ENCODE measurements around the gene EPHX1. TPM values are rescaled to one million over a fixed set of nuclear protein-coding genes. Genes with fewer than 3 reads are reported as not detected.
"Not testable (repeated sequence)": the region's sequence is repeated elsewhere in the genome, so short reads cannot be mapped to it uniquely, and the experiment has no call there.

Gene EPHX1
- polyA plus RNA-seq, 4 donors, result 7.6 to 39.1 (median 16.7) TPM

DNA sequence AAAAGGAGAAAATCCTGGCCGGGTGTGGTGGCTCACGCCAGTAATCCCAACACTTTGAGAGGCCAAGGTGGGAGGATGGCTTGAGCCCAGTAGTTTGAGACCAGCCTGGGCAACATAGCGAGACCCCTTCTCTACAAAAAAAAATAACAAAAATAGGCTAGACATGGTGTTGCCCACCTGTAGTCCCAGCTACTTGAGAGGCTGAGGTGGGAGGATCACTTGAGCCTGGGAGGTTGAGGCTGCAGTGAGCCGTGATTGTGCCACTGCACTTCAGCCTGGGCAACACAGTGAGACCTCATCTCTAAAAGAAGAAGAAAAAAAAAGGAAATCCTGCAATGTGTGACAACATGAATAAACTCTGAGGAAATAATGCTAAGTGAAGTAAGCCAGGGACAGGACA, 26.4 kb downstream of the EPHX1 start:
- H3K27ac ChIP-seq (ENCODE audit: low read depth in 1 of 3, low read length in 2 of 3); H3K4me3 ChIP-seq (ENCODE audit: low read depth in 1 of 3, low read length in 3 of 3); FAIRE-seq; H3K4me1 ChIP-seq (ENCODE audit: control insufficient read depth in 3 of 3, insufficient read depth in 2 of 3, low read depth in 1 of 3, low read length in 2 of 3); H3K27me3 ChIP-seq (ENCODE audit: control insufficient read depth in 3 of 3, insufficient read depth in 3 of 3, low read length in 3 of 3); H3K9me3 ChIP-seq (ENCODE audit: control insufficient read depth in 2 of 2, insufficient read depth in 1 of 2, low read depth in 1 of 2, low read length in 1 of 2); DNase-seq: not testable (repeated sequence)
- 91 to 97% (median 95%) methylated on average over 4 of the region's 4 CpGs for WGBS, 3 donors
- peaks cover 0 to 58% (median 8%) of the 10 kb centered on the region in 3 donors for H3K36me3 ChIP-seq (ENCODE audit: control insufficient read depth in 3 of 3, insufficient read depth in 2 of 3, low read depth in 1 of 3, low read length in 3 of 3)

DNA sequence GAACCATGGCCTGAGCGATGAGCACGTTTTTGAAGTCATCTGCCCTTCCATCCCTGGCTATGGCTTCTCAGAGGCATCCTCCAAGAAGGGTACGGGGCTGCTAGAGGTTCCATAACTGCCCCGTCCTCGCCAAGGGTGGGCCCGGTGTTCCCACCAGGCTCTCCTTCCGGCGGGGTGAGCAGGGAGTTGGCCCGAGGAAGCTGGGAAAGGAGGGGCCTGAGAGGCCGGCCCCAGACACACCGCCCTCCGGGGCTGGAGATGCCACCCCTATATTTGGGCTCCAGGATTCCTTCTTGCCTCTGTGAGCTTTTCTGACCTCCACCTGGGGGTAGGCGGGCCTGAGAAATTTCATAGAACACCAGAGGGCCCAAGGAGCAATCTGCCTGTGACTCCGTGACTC, 28.9 kb downstream of the EPHX1 start:
- no peak overlapping the region for H3K27ac ChIP-seq (ENCODE audit: low read depth in 1 of 3, low read length in 2 of 3)
- DNase-seq (no peak), FAIRE-seq (no peak)
- H3K36me3 ChIP-seq (ENCODE audit: control insufficient read depth in 3 of 3, insufficient read depth in 2 of 3, low read depth in 1 of 3, low read length in 3 of 3), result peaks cover 0 to 60% (median 6%) of the 10 kb centered on the region in 3 donors
- H3K4me1 ChIP-seq (ENCODE audit: control insufficient read depth in 3 of 3, insufficient read depth in 2 of 3, low read depth in 1 of 3, low read length in 2 of 3), result no peaks in the 10 kb centered on the region
- H3K4me3 ChIP-seq (ENCODE audit: low read depth in 1 of 3, low read length in 3 of 3), result no peak overlapping the region
- 87 to 91% (median 87%) methylated on average over 14 of the region's 14 CpGs for WGBS, 3 donors
- no peaks in the 10 kb centered on the region for H3K9me3 ChIP-seq (ENCODE audit: control insufficient read depth in 2 of 2, insufficient read depth in 1 of 2, low read depth in 1 of 2, low read length in 1 of 2)
- H3K27me3 ChIP-seq (ENCODE audit: control insufficient read depth in 3 of 3, insufficient read depth in 3 of 3, low read length in 3 of 3), result no peaks in the 10 kb centered on the region

- Histone ChIP-seq H3K36me3 (ENCODE audit: control insufficient read depth in 3 of 3, insufficient read depth in 2 of 3, low read depth in 1 of 3, low read length in 3 of 3) (peaks cover 0 to 68% (median 6%) of the 10 kb centered on the region in 3 donors), H3K9me3 (ENCODE audit: control insufficient read depth in 2 of 2, insufficient read depth in 1 of 2, low read depth in 1 of 2, low read length in 1 of 2) (no peaks in the 10 kb centered on the region), H3K4me1 (ENCODE audit: control insufficient read depth in 3 of 3, insufficient read depth in 2 of 3, low read depth in 1 of 3, low read length in 2 of 3) (no peaks in the 10 kb centered on the region), H3K27me3 (ENCODE audit: control insufficient read depth in 3 of 3, insufficient read depth in 3 of 3, low read length in 3 of 3) (no peaks in the 10 kb centered on the region), H3K4me3 (ENCODE audit: low read depth in 1 of 3, low read length in 3 of 3) (no peak overlapping the region), H3K27ac (ENCODE audit: low read depth in 1 of 3, low read length in 2 of 3) (no peak overlapping the region)
- FAIRE-seq, result no peak
- 90 to 94% (median 93%) methylated on average over 1 of the region's 1 CpG for WGBS, 3 donors
- DNase-seq, result no peak
These were observed 30.3 kb downstream of the EPHX1 start for GRCh38 chr1:225840223-225840610.

GRCh38 chr1:225840713-225841112, 30.8 kb downstream of the EPHX1 start:
- Histone ChIP-seq H3K4me3 (ENCODE audit: low read depth in 1 of 3, low read length in 3 of 3) (no peak overlapping the region), H3K4me1 (ENCODE audit: control insufficient read depth in 3 of 3, insufficient read depth in 2 of 3, low read depth in 1 of 3, low read length in 2 of 3) (no peaks in the 10 kb centered on the region), H3K9me3 (ENCODE audit: control insufficient read depth in 2 of 2, insufficient read depth in 1 of 2, low read depth in 1 of 2, low read length in 1 of 2) (no peaks in the 10 kb centered on the region), H3K36me3 (ENCODE audit: control insufficient read depth in 3 of 3, insufficient read depth in 2 of 3, low read depth in 1 of 3, low read length in 3 of 3) (peaks cover 0 to 70% (median 6%) of the 10 kb centered on the region in 3 donors), H3K27ac (ENCODE audit: low read depth in 1 of 3, low read length in 2 of 3) (no peak overlapping the region), H3K27me3 (ENCODE audit: control insufficient read depth in 3 of 3, insufficient read depth in 3 of 3, low read length in 3 of 3) (no peaks in the 10 kb centered on the region)
- WGBS, 3 donors, result 86 to 89% (median 88%) methylated on average over 4 of the region's 4 CpGs
- DNase-seq (no peak), FAIRE-seq (no peak)

GRCh38 chr1:225842074-225842473, 32.1 kb downstream of the EPHX1 start:
- Histone ChIP-seq H3K4me1 (ENCODE audit: control insufficient read depth in 3 of 3, insufficient read depth in 2 of 3, low read depth in 1 of 3, low read length in 2 of 3) (peaks cover 0 to under 1% (median 0%) of the 10 kb centered on the region in 3 donors), H3K4me3 (ENCODE audit: low read depth in 1 of 3, low read length in 3 of 3) (no peak overlapping the region), H3K36me3 (ENCODE audit: control insufficient read depth in 3 of 3, insufficient read depth in 2 of 3, low read depth in 1 of 3, low read length in 3 of 3) (peaks cover 0 to 76% (median 6%) of the 10 kb centered on the region in 3 donors), H3K9me3 (ENCODE audit: control insufficient read depth in 2 of 2, insufficient read depth in 1 of 2, low read depth in 1 of 2, low read length in 1 of 2) (no peaks in the 10 kb centered on the region), H3K27ac (ENCODE audit: low read depth in 1 of 3, low read length in 2 of 3) (no peak overlapping the region), H3K27me3 (ENCODE audit: control insufficient read depth in 3 of 3, insufficient read depth in 3 of 3, low read length in 3 of 3) (no peaks in the 10 kb centered on the region)
- WGBS, 3 donors, result 69 to 74% (median 71%) methylated on average over 12 of the region's 12 CpGs
- FAIRE-seq (no peak), DNase-seq (no peak)

DNA sequence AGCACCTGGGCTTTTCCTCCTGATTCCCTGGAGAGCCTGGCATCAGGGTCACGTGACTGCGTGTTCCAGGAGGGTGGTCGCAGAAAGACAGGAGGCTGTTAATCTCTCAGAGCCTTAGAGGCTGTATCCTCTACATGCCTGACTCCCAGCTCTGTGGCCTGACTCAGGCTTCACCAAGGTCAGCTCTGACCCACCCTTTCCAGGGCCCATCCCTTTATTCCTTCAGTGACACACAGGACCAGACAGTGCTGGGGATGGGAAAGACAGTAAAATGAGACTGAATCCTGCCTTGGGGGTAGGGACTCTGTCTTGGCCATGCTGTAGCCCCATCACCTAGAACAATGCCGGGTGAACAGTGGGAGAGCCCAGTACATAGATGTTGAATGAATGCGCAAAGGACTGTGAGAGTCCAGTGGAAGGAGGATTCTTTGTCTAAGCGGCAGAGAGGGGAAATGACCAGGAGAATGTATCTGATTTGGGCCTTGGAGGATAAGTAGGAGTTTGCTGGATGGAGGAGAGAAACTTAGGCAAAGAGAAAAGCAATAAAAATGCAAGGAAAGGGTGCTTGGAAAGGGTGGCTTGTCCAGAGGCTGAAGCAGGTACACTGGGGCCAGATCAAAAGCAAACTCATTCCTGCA, 33.0 kb downstream of the EPHX1 start:
- WGBS, 3 donors, result 84 to 95% (median 86%) methylated on average over 6 of the region's 6 CpGs
- no peaks in the 10 kb centered on the region for H3K27me3 ChIP-seq (ENCODE audit: control insufficient read depth in 3 of 3, insufficient read depth in 3 of 3, low read length in 3 of 3)
- peaks cover 0 to 81% (median 6%) of the 10 kb centered on the region in 3 donors for H3K36me3 ChIP-seq (ENCODE audit: control insufficient read depth in 3 of 3, insufficient read depth in 2 of 3, low read depth in 1 of 3, low read length in 3 of 3)
- H3K4me3 ChIP-seq (ENCODE audit: low read depth in 1 of 3, low read length in 3 of 3), result no peak overlapping the region
- DNase-seq (no peak), FAIRE-seq (no peak)
- no peak overlapping the region for H3K27ac ChIP-seq (ENCODE audit: low read depth in 1 of 3, low read length in 2 of 3)
- H3K9me3 ChIP-seq (ENCODE audit: control insufficient read depth in 2 of 2, insufficient read depth in 1 of 2, low read depth in 1 of 2, low read length in 1 of 2), result no peaks in the 10 kb centered on the region
- H3K4me1 ChIP-seq (ENCODE audit: control insufficient read depth in 3 of 3, insufficient read depth in 2 of 3, low read depth in 1 of 3, low read length in 2 of 3), result peaks cover 0 to 9% (median 0%) of the 10 kb centered on the region in 3 donors

DNA sequence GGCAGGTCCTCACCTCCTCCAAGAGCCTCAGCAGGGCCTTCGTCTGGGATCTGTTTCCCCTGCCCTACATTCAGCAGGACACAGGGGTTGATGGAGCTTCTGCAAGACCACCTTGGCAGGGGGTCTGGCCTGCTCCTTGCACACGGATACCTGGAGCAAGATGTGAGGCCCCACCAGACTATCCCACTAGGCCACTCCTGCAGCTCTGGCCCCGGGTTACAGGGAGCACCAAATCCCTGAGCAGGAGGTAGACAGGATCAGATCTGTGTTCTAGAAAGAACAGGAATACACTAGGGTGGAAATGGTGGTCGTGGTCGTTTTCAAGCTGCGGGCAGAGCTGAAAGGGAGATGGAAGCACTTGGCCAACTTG, 33.5 kb downstream of the EPHX1 start:
- no peak for DNase-seq
- H3K27ac ChIP-seq (ENCODE audit: low read depth in 1 of 3, low read length in 2 of 3), result no peak overlapping the region
- no peak for FAIRE-seq

DNA sequence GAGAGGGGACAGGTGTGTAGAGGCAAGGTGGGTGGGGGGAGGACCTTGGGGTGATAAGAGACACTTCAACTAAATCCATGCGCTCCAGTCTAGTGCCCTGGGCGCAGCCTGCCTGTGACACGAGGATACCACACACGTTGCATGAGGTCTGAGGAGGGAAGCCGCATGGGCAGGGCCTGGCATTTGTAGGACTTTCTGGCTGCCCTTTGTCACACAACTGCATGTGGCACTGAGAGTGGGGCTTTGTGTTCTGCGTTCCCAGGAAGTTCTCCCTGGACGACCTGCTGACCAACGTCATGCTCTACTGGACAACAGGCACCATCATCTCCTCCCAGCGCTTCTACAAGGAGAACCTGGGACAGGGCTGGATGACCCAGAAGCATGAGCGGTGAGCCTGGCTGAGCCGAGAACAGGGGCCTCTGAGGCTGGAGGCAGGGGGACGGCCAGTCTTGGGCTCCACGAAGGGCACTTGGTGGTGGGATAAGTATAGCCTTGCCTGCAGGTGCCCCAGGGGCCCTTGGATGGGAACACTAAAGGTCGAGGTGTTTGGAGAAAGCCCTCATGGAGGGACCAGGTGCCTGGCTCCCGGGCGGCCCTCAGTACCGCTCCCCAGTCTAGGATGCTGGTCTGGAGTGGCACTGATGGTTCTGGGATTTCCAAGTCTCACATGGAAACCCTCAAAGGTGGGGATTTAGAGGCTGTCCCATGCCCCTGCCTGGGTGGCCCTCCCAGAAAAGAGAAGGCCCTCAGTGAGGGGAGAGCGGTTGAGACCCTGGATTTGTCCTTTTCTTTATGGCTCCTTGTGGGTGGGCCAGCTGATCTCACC, 34.5 kb downstream of the EPHX1 start:
- Histone ChIP-seq H3K36me3 (ENCODE audit: control insufficient read depth in 3 of 3, insufficient read depth in 2 of 3, low read depth in 1 of 3, low read length in 3 of 3) (peaks cover 0 to 81% (median 0%) of the 10 kb centered on the region in 3 donors), H3K4me3 (ENCODE audit: low read depth in 1 of 3, low read length in 3 of 3) (no peak overlapping the region), H3K27ac (ENCODE audit: low read depth in 1 of 3, low read length in 2 of 3) (no peak overlapping the region), H3K4me1 (ENCODE audit: control insufficient read depth in 3 of 3, insufficient read depth in 2 of 3, low read depth in 1 of 3, low read length in 2 of 3) (peaks cover 0 to 20% (median 4%) of the 10 kb centered on the region in 3 donors), H3K9me3 (ENCODE audit: control insufficient read depth in 2 of 2, insufficient read depth in 1 of 2, low read depth in 1 of 2, low read length in 1 of 2) (no peaks in the 10 kb centered on the region), H3K27me3 (ENCODE audit: control insufficient read depth in 3 of 3, insufficient read depth in 3 of 3, low read length in 3 of 3) (no peaks in the 10 kb centered on the region)
- FAIRE-seq, result no peak
- WGBS, 3 donors, result 66 to 80% (median 80%) methylated on average over 18 of the region's 18 CpGs
- DNase-seq, result no peak

More for the DNA sequence above, 33.5 kb downstream of the EPHX1 start:
- no peak overlapping the region for H3K4me3 ChIP-seq (ENCODE audit: low read depth in 1 of 3, low read length in 3 of 3)
- H3K36me3 ChIP-seq (ENCODE audit: control insufficient read depth in 3 of 3, insufficient read depth in 2 of 3, low read depth in 1 of 3, low read length in 3 of 3), result peaks cover 0 to 81% (median 6%) of the 10 kb centered on the region in 3 donors
- no peaks in the 10 kb centered on the region for H3K27me3 ChIP-seq (ENCODE audit: control insufficient read depth in 3 of 3, insufficient read depth in 3 of 3, low read length in 3 of 3)
- WGBS, 3 donors, result 65 to 72% (median 67%) methylated on average over 6 of the region's 6 CpGs
- no peaks in the 10 kb centered on the region for H3K9me3 ChIP-seq (ENCODE audit: control insufficient read depth in 2 of 2, insufficient read depth in 1 of 2, low read depth in 1 of 2, low read length in 1 of 2)
- peaks cover 0 to 14% (median 3%) of the 10 kb centered on the region in 3 donors for H3K4me1 ChIP-seq (ENCODE audit: control insufficient read depth in 3 of 3, insufficient read depth in 2 of 3, low read depth in 1 of 3, low read length in 2 of 3)
